NCI-H226 (cell line): Measurements from ENCODE around the gene GEN1.
A peak's percentile ranks its signal among the peaks of the same experiment; 100 is the strongest.

ENCODE experiments used
- DNase-seq: peaks from one replicate; pipeline ENCODE4 v3.0.0-alpha.2; 2015

GEN1 gene

GRCh38 chr2:17799301-17800120 is 45.6 kb downstream of the GEN1 start:
- no peak for DNase-seq

DNA sequence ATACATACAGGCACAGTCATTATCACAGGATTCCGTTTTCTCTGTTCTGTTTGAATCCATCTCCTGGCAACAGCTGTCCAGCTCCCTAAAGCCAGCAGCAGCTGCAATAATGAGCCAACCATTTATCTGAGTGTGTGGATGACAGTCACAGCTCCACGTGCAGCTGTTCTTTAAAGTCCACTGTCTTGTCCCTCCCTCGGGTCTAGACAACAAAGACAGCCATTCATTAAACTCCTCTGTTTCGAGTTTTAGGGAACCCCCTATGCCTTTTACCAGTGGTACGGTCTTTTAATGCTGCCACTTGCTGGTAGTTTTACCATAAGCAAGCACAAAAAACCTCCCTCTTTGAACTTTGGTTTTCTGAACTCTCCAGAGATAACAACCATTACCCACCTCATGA is 46.3 kb downstream of the GEN1 start:
- DNase-seq: no peak

- no peak for DNase-seq
Measured at GRCh38 chr2:17800693-17801458, 46.9 kb downstream of the GEN1 start.

DNA sequence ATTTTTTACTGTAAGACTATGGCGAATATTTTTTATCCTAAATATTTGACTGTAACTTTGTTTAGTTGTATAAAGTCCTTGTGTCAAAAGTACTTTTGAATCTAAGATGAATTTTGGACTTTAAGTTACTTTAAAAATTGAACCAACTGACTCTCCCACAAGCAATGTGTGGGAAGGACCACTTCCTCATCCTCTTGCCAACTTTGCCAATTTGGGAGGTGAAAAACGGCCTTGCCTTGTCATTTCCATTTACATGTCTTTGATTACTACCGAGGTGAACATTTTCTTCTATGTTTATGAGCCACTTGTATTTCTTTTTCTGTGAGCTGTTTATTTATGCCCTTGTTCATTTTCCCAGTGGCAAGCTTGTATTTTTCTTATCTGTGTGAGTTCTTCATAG is 49.6 kb downstream of the GEN1 start:
- DNase-seq: no peak

GRCh38 chr2:17804358-17804757 is 50.4 kb downstream of the GEN1 start:
- DNase-seq: no peak

- no peak for DNase-seq
Measured at GRCh38 chr2:17805166-17805565, 51.2 kb downstream of the GEN1 start.

DNA sequence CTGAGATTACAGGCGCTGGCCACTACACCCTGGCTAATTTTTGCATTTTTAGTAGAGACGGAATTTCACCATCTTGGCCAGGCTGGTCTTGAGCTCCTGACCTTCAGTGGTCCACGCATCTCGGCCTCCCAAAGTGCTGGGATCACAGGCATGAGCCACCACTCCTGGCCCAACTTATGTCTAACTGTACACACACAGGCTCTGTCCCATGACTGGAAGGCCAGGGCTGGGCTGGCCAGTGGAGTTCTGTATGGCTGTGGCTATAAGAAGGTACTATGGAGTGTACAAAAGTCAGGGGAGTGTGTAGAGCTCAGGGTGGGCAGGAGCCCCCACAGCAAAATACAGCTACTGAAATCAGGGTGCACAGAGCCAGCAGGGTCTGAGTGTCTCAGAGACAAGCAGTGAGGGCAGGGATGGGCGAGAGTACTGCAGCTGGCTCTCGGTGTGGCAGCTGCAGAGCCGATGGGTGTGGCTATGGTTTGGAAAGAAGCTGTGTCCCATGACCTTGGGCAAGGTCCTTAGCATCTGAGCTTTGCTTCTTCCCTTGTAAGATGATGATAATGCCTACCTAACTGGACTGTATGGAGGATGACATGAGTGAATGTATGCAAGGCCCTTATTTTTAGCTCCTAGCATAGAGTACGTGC is 51.9 kb downstream of the GEN1 start:
- DNase-seq: no peak

DNA sequence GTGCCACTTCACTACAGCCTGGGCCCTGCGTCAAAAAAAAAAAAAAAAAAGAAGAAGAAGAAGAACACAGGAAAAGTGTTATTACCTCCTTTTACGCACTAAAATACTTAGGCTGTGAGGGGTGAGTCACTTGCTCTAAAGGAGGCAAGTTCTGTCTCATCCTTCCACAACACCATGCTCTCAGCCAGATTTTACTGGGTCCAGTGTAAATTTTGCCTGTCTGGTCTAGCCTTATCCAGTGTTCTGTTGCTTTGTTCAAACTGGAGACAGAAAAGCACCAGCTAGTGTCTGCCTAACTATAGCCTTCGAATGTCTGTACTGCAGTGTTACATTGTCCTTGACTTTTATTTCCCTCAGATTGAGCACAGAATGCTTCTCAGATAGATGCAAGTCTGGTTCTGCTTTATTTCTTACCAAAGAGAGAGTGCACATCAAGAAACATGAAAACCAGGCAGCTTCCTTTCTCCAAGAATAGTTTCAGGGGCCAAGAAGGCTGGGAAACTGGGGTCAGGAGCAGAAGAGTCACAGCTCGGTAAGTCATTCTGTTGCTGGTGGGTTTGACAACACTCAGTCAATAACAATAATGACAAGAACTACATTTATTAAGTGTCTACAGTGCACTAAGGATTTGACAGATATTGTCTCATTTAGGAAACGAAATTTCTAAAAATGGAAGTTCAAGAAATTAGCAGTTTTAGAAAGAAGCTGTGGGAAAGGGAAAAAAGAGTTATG is 59.2 kb downstream of the GEN1 start:
- peak; percentile 16 for DNase-seq

GRCh38 chr2:17813742-17814473 is 60.0 kb downstream of the GEN1 start:
- no peak for DNase-seq

DNA sequence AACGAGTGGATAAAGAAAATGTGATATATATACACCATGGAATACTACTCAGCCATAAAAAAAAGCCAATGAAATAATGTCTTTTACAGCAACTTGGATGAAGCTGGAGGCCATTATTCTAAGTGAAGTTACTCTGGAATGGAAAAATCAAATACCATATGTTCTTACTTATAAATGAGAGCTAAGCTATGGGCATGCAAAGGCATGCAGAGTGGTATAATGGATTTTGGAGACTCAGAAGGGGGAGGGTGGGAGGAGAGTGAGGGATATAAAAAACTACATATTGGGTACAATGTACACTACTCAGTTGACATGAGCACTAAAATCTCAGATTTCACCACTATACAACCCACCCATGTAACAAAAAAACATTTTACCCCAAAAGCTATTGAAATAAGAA is 60.7 kb downstream of the GEN1 start:
- no peak for DNase-seq

DNA sequence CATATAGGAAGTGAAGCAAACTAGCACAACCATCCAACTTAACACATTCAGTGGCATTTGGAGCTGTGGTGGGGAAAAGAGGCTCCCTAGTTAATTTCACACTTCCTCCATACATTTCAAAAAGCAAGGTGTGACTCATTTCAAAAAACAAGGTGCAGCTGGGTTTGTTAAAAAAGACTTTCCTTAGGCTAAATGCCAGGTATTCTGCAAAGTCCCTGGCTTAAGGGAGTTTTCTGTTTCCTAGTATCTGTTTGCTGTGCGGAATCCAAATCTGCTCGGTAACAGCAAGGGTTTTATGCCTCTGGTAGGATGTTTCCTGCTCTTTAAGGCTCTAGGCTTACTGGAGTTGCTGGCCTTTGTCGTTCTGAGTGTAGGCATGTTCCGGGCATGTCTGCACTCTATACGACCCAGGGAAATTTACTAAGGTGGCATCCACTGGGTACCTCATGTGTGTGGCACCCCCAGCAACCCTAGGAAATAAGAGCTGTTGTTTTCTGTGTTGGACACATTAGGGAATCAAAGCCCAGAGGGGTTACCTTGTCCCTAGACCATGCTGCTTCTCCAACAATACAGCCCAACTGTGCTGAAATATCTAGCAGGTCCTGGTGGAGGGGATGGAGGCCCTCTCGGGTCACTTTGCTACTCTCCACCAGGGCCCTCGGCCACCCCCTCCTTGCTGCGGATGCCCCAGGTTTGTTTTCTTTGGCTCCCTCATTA is 61.7 kb downstream of the GEN1 start:
- no peak for DNase-seq

DNA sequence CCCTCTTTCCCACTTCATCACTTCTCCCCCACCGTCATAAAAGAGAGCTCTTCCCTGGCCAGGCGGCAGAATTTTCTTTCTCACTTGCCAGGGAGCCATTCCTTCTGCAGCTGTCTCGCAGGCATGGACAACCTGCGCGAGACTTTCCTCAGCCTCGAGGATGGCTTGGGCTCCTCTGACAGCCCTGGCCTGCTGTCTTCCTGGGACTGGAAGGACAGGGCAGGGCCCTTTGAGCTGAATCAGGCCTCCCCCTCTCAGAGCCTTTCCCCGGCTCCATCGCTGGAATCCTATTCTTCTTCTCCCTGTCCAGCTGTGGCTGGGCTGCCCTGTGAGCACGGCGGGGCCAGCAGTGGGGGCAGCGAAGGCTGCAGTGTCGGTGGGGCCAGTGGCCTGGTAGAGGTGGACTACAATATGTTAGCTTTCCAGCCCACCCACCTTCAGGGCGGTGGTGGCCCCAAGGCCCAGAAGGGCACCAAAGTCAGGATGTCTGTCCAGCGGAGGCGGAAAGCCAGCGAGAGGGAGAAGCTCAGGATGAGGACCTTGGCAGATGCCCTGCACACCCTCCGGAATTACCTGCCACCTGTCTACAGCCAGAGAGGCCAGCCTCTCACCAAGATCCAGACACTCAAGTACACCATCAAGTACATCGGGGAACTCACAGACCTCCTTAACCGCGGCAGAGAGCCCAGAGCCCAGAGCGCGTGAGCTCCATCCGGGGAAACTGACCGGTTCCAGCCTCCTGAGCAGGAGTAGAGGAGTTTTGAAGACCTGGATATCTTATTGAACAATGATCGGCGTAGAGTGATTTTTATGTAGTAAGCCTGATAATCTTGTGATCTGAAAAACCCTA is 62.7 kb downstream of the GEN1 start, which contains the start of gene MSGN1:
TSS of gene MSGN1 (plus strand) at position 65 of the 850 bp plus-strand sequence. CDS start at position 124, 59 bp downstream.
- DNase-seq: no peak

DNA sequence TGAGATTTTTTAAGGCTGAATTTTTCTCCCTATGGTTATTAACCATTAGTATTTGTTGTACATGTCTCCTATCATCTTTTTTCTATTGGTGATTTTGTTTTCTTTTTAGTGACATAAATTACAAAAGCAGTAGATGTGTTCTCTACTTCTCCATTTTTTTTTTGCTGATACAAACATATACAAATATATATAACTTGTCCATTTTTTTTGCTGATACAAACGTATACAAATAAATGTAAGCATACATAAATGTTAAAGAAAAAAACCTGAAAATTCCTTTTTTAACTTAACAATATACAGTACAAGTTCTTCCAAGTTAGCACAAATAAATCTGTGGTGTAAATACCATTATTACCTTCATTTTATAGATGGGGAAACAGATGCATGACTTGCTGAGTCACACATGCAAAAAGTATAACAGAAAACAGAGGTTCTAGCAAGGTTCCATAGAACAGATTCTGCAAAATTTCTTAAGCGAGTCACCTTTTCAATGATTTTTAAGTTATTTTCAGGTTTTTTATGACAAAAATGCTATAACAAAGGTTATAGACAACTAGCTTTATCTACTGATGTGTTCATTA is 64.4 kb downstream of the GEN1 start:
- DNase-seq: no peak

- DNase-seq: no peak
Measured at GRCh38 chr2:17821080-17821479, 67.1 kb downstream of the GEN1 start.

- no peak for DNase-seq
Measured at GRCh38 chr2:17821535-17822444, 67.9 kb downstream of the GEN1 start.

DNA sequence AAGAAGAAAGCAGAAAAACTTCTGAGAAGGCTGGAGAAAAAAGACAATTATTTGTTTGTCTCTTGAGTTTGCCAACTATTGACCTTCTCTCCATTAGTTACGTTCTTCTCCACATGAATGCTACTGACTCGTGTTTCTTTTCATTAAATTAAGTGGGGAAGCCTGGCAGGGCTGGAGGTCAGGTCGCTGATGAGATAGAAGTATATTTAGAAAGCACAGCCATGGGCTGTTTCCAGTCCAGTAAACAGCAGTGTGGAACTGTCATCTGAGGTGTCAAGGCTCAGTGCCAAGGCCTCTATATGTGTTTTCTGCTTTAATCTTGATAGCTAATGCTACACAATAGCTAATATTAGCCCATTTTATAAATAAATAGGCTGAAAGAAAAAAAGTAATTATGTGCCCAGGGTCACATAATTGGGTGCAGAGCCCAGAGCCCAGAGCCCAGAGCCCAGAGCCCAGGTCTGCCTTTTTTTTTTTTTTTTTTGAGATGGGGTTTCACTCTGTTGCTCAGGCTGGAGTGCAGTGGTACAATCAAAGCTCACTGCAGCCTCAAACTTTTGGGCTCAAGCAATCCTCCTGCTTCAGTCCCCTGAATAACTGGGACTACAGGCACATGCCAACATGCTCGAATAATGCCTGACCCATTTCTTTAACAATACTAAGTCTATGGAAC is 68.6 kb downstream of the GEN1 start:
- no peak for DNase-seq

GRCh38 chr2:17823646-17824045 is 69.7 kb downstream of the GEN1 start:
- peak; percentile 37 for DNase-seq

DNA sequence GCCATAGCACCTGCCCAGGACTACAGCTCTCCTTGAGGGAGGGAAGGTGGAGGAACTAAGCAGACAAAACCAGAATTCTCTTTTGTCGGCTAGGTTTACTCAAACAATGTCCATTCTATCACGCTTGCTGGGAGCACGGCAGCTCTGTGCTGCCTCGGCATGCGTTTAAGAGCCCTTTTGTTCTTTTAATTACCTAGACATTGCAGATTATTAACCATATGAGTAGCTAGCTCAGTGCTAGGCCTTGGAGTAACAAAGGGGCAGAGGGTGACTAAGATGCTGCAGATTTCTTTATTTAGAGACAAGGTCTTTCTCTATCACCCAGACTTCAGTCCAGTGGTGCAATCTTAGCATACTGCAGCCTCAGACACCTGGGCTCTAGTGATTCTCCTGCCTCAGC is 73.4 kb downstream of the GEN1 start:
- no peak for DNase-seq
